ENCODE measurements around the gene SLC24A4.
A peak's percentile ranks its signal among the peaks of the same experiment; 100 is the strongest.

SLC24A4 gene

DNA sequence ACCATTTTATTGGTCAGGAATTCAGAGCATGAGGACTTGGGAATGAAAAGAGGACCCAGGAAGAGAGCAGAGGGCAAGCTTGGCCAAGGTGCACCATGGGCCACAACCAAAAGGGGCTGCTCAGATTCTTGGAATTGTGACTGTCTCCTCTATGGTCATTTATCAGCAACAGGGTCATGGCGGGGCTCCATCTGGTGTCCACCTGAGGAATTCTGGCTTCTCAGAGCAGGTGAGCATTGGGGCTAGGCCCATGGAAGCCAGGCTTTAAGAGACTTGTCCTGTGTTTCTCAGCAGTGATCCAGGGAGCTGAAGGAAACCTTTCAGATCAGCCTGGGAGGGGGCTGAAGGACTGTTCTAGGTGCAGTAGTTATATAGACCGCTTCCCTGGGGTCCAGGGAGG, 188.0 kb downstream of the SLC24A4 start:
- no peak for DNase-seq

DNA sequence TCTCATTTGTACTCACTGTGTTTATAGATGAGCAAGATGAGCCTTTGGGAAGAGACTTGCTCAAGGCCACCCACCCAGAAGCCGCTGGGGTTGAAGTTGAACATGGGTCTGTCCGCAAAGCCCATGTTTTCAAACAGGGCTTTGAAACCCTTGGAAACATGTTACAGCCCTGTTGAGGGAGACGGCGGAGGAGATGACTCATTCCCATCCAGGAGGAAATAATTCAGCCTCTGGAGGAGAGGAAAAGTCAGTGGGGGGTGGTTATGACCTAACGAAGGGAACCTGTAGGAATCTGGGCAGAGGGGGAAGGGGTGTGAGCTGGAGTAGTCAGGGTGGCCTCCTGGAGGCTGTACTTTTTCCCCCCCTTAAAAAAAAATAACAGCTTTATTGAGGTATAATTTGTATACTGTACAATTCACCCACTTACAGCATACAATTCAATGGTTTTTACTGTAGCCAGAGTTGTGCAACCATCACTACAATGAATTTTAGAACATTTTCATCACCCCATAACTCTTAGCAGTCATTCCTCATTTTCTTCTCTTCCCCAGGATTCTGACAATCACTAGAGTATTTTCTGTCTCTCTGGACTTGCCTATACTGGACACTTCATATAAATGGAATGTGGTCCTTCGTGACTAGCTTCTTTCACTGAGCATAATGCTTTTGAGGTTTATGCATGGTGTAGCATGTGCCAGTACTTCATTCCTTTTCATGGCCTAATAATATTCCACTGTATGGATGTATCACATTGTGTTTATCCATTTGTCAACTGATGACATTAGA, 188.7 kb downstream of the SLC24A4 start:
- DNase-seq = no peak

DNA sequence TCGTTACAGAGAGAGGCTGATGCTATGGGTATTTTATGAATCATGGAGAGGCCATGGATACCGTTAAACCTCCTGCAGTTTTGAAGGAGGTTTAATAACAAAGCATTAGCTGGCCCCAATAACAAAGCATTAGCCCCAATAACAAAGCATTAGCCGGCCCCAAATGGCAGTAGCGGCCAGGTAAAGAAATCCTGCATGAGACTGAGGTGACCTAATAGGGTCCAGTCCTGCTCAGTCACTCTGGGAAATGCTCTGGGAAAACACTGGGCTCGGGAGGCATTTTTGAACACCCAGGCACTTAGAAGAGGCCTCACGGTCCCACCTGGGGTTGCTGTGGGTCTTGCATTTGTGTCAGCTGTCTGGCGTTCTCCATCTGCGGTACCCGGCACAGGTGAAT, 189.8 kb downstream of the SLC24A4 start:
- no peak for DNase-seq

DNA sequence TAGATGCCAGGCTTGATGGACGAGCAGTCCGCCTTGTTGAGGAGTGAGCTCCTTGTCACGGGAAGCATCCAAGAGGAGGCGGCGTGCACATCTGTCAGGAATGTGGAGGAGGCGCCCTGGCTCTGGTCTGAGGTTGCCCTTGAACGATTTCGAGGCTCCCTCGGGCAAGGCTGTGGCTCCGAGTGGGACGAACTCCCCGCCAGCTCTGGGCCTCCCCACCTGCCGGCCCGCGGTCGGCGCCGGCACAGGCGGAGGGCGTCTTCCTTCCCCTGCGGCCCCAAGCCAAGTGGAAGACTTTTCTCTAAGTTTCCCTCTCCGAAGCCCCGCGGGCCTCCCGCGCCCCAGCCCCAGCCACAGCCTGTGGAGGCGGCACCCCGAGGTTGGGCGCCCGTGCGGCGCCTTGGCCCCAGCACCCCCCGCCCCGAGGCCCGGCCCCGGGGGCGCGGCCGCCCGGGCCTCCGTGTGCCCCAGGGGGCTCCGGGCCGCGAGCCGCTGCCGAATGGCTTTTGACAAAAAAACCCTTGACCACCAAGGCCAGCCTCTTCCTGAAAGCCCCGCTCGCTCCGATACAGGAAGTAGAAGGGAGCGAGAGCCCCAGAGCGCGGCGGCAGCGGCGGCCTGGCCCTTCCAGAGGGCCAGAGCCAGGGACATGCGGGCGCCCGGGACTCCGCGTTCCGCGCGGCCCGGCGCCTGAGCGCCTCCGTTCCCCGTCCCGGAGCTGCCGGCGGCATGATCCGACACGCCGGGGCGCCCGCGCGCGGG, 190.4 kb downstream of the SLC24A4 start, which contains the start of gene RIN3:
TSS of gene RIN3 (plus strand) at position 578 of the 762 bp plus-strand sequence. CDS start at position 730, 152 bp downstream.
- DNase-seq = peak in 3 of 5 experiments; percentile 6 to 51 (median 17)

DNA sequence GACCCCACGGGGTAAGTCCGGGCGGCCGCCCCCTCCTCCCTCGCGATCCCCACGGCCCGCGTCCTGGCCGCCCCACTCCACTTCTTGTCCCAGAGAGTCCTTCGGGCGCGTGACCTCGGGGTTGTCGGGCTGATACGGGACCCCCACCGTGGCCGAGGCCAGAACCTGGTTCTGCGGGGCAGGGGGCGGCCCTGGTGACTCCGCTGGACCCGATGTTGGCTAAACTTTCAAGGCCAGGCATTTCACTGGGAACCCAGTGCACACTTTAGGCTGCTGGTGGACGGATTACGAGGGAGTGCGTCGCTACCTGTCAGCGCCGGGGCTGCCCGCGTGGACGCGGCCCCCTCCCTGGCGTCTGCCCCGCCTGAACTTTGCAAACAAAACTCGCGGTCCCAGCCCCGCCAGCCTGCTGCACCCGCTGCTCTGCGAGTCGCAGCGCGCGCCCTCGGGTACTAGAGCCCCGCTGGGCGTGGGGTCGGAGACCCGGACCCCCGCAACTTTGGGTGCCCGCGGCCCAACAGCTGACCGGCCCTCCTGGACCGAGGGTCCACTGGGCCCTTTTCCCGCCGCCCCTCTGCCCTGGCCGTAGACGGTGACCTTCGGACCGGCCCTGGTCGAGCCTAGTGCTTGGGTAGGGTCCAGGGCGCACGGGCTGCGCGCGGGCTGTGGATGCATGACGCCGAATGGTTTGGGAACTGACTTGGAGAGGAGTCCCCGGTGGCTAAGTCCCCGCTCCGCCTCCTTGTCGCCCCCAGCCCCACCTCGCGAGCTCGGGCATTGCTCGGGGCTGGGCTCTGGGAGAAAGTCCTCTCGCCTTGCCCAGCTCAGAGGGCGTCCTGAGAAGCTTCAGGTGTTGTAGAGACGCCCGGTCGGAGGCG, 191.2 kb downstream of the SLC24A4 start:
- DNase-seq = peak in 1 of 5 experiments; percentile 41

DNA sequence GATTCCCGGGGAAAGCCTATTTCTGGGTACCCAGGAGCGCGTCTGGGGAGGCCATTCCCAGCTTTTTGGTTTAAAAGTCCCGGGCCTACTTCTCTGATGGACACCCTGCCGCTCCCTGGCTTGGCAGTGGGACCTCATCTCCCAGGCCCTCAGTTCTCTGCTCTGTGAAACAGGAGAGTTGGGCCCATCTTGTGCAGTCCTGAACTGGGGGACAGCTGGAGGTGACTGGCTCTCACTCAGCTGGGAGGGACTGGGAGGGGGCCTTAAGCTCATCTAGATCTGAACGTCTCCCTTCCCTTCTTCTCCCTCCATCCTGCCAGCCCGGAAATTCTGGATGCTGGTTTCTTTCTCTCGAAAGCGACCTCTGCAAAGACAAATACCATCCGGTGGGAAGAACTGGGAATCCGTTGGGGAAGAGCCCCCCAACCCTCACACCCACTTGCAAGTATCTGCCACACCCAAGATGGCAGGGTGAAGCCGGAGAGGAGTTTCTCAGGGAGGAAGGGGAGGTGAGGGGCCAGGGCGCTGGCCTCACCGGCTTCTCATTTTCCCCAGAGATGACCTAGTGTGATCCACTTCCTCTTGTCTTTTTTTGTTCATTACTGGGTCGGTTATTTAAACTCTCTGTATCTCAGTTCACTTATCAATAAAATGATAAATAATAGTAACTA, 192.0 kb downstream of the SLC24A4 start:
- DNase-seq = no peak

DNA sequence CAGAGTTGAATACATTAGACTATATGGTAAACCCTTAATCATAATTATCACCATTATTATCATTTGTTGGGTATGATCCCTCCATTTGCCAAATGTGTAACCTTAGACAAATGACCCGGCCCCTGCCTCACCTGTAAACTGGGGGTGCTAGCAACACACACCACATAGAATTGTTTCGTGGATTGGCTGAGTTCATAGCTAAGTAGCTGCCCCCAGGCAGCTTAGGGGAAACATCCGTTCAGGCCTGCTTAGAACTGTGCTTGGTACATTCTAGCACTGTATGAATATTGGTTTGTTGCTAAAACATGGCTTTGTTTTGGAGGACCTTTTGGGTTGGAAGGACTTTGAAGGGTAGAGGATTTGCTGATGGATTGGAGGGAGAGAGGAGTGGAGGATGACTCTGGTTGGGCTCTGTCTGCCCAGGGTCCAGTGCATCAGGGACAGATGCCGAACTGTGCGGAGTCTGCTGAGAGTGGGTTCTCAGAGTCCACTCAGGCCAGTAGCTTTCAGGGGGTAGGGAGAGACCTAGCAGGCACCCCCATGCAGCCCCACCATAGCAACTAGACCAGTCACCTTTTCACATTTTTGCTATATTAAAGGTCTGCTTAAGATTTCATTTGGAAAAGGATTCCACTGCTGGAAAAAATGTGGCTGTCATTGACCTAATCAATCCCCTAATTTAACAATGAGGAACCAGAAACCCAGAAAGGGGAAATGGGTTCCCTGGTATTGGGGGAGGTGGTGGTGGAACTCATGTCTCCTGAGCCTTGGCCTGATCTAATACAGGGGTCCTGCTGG, 192.8 kb downstream of the SLC24A4 start:
- no peak for DNase-seq

DNA sequence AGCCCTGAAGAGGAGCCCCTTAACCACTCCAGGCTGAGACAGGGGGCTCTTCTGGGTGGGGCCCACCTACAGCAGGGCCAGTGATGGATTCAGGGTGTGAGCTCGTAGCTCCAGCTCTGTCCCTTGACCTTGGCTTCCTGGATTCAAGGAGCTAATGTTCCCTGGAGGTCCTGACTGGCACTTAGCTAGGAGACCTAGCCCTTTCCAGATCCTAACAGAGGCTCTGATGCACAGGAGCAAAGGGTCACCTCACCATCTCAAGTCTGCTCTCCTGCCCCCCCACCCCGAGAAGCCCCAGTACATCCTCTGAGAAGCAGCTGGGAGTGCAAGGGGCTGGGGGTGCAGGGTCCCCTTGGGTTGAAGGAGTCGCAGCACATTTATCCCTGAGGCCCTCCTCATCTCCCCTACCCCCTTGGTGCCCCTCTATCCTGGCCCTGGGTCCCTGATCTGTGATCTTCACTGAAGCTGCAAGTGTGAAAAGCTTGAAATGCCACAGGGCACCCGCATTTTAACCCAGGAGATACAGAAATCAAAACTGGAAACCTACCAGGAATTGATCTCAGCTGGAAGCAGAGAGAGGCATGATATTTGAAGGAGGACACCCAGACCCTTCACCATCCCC, 193.5 kb downstream of the SLC24A4 start:
- no peak for DNase-seq

DNA sequence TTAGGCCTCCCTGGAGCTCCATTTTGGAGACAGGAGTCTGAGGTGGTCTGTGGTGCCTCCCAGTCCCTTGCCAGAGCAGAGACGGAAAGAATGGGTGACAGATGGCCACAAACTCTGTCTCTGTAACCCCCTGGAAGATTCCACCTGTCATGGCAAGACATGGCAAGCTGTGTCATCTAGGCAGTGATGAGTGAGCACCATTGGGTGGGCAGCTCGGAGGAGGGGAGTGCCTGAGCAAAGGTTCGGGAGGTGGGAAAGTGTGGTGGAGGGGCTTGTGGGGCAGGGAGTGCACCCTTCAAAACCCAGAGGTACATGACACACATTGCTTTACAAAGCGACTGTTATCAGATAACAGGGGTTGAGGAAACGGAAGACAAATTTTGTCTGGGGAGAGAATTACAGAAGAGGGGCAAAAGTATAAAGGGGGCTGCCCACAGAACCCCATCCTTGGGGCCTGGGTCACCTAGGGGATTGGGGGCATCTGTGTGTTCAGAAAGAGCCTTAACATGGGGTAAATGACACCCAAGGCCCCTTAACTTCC, 194.1 kb downstream of the SLC24A4 start:
- peak in 1 of 5 experiments; percentile 24 for DNase-seq

DNA sequence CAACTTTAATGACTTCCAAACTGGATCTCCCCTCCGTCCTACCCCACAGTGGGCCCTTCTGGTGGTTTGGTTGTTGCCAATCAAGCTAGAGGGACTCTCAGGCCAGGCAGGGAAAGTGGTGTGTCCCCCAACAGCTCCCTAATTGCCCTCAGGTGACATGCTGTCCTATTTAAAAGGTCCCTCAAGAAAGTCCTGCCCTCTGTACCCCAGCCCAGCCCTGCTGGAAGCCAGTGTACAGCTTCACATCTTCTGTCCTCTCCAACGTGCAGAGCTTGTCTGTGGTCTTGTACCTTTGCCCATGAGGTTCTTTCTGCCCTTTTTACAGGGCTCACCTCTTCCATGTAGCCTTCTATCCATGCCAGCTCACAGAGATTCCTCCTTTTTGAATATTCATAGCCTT, 194.8 kb downstream of the SLC24A4 start:
- DNase-seq = no peak

DNA sequence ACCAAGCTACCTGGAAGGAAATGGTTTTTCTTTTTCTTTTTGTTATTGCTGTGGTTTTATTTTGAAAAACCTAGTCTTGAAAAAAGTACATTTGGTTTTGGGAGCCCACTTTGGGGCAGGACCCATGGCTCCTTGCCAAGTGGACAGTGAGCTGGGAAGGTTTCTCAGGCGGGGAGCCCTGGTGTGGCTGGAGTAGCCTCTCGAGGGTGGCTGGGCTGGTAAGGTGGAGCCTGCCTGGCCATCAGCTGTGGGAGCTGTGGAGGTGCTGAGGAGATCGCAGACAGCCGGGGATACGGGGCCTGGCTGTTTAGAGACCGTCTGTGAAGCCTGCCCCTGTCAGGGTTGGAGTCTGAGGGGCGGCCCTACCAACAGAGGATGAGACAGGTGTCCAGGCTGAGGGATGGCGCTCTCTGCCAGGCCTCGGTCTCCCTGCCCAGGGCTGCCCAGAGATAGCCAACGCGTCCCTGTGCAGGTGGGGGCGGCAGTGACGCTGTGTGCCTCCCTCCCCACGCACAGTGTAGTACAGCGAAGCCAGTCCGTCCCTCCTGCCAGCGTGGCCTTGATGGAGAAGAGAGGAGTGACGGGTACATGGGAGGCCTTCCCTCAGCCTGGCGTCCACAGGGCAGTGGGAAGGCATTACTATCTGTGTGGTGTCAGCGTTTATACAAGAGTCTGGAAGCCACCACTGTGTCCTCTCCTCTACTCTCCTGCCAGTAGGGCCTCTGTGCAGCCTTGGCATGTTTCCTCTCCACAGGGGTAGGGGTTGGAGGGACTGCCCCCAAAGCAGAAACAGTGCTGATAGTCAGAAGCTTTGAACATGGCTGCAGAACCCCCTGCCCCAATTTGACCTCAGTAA, 196.5 kb downstream of the SLC24A4 start:
- no peak for DNase-seq

DNA sequence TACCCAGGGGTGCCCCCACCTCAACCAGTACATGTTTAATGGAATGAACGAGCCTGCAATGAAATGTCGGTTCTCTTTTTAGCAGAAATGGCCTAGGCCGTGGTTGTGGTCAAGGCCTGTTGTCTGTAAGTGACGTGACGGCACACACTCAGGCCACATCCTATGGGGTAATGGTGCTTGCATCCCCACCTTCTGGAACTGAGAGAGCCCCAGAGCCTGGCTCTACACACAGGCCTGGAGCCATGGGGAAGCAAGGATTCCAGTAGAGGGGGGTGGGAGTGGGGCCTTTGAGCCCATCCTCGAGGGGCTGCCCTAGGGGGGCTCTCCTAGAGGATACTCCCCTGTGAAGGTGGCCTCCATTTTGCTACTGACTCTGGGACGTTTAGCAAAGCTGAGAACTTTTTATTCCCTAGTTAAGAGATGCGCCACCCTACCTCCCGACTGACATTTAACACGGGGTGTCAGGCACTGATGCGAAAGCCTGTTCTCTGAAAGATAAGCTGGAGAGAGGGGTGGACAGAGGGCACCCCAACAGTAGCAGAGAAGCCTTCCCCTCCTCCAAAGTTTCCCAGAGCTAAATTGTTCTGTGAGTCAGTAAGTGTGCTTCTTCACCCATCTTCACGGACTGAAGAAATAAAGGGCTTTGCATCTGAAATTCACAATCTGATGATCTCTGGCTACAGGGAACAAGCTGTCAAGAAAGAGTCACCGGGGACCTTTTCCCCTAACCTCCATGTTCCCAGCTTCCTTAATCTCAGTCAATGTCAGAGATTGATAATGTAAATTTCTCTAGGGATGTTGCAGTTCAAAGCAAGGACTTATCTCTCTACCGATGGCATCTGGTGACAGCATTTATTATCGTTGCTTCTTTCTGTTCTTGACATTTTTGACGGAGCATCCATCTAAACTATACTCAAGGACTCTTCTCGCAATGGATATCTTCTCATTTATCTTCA, 197.4 kb downstream of the SLC24A4 start:
- no peak for DNase-seq

DNA sequence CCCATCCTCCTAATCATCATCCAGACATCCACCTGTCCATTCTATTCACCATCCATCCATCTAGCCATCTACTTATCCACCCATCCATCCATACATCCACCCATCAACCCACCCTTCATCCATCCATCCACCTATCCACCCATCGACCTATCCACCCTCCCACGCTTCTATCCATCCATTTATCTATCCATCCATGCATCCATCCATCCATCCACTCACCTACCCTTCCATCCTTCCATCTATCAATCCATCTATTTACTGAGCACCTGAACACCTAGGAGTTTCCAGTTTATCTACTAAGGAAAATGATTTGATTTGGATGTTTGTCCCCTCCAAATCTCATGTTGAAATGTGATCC, 198.1 kb downstream of the SLC24A4 start:
- DNase-seq = no peak

DNA sequence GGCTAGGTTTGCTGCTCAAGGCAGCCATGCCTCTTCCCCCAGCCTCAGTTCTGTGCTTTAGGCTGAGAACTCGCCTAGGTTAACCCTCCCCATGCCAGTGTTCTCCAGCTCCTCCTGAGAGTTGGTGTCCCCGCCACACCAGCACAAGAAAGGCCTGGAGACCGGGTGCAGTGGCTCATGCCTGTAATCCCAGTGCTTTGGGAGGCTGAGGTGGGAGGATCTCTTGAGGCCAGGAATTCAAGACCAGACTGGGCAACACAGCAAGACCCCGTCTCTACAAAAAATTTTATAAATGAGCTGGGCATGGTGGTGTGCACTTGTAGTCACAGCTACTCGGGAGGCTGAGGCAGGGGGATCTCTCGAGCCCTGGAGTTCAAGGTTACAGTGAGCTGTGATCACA, 200.8 kb downstream of the SLC24A4 start:
- no peak for DNase-seq

DNA sequence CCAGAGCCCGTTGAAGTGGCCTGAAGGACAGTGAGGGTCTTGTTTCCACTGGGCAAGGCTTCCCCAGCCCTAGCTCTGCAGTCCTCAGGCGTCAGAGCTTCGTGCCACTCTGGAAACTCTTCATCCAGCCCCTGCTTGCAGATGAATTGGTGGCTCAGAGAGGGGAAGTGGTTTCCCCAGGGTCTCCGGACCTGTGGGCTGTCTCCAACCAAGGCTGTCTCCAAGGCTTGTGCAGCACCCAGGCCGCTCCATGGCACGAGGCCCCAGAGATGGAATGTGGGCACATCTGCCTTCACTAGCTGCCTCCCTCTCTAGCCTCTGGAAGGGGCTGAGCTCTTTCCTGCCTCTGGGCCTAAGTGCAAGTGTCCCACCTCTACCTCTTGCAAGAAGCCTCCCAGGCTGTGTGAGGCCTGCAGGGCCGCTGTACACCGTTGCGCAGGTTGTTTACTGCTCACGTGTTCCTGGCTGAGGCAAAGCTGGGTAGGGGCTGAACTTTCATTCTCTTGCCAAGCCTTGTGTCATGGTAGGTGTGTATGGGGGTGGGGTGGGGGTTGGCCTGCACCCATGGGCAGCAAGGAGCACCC, 201.7 kb downstream of the SLC24A4 start:
- DNase-seq = no peak

DNA sequence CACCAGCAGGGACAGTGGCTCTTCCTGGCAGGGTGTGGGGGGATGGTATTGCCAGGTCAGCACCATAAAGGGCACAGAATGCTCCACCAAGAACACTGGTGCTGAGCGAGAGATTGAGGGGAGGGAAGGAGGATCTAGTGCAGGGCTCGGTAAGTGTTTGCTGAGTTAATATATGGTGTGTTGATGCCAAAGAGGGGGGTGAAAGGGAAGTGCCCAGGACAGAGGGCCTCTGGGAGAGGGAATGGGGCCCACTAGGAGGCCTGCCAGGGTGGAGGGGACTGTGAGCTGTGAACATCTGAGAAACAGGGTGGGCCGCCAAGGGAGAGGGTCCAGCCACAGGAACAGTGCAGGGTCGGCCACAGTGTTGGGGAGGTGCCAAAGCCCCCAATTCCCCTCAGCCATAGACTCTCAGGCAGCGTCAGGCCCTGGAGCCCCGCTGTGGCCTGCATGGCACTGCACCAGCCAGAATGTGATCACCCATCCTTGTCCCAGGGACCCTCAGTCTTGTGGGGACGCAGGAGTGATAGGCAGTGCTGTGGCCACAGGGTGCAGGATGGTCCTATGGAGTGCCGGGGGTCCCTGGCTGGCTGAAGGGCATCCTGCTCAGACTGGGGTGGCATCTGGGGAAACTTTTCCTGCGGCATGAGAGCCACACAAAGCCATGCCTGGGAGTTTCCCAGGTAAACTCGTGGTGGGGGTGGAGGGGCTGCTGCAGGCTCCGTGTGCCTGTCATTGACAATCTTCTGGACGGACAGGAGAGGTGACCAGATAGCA, 202.5 kb downstream of the SLC24A4 start:
- no peak for DNase-seq

DNA sequence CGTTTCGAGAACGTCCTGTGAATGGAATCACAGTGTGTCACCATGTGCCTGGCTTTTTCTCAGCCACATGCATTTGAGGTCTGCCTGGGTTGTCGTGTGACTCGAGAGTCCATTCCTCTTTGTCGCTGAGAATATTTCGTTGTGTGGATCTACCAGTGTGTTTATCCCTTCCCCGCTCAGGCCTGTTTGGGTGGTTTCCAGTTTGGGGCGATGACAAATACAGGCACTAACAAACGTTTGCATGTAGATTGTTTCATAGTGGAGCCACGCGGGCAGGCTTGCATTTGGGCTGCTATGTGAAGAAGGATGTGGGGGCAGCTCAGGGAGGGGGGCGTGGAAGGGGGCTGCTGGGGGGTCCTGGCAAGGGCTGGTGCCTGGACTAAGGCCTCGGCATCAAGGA, 204.8 kb downstream of the SLC24A4 start:
- no peak for DNase-seq
